Liver (tissue), 9 donors: ENCODE data around the gene WFDC12. TPM values are rescaled to one million over a fixed set of nuclear protein-coding genes. Genes with fewer than 3 reads are reported as not detected.

Experiments used
- DNase-seq: peaks from one replicate; pipeline ENCODE4 v3.0.0-alpha.2; 2017; ENCODE audit warnings: low spot score
- H3K27ac ChIP-seq, 2 donors: one replicate each; pipeline ENCODE4 v1.7.0; 2013; ENCODE audit warnings: inconsistent platforms in 2 of 2, low read length in 2 of 2, control low read depth in 1 of 2, low read depth in 1 of 2, mild to moderate bottlenecking in 1 of 2
- H3K27me3 ChIP-seq, 4 donors: one replicate each; pipeline versions ENCODE4 v1.6.1 to v1.7.0; 2013; ENCODE audit warnings: low read length in 3 of 4, inconsistent platforms in 1 of 4, mild to moderate bottlenecking in 1 of 4, moderate library complexity in 1 of 4; ENCODE audit not compliant: control insufficient read depth in 4 of 4, insufficient read depth in 4 of 4
- H3K36me3 ChIP-seq, 4 donors: one replicate each; pipeline versions ENCODE4 v1.6.1 to v1.7.0; 2013; ENCODE audit warnings: low read length in 3 of 4, mild to moderate bottlenecking in 3 of 4, low read depth in 1 of 4, moderate library complexity in 1 of 4; ENCODE audit not compliant: control insufficient read depth in 4 of 4, insufficient read depth in 3 of 4
- H3K4me1 ChIP-seq, 4 donors: one replicate each; pipeline versions ENCODE4 v1.6.1 to v1.7.0; 2013; ENCODE audit warnings: low read length in 3 of 4, mild to moderate bottlenecking in 3 of 4, moderate library complexity in 1 of 4; ENCODE audit not compliant: control insufficient read depth in 4 of 4, insufficient read depth in 4 of 4
- H3K4me3 ChIP-seq, 3 donors: one replicate each; pipeline versions ENCODE4 v1.6.1 to v1.7.0; 2013; ENCODE audit warnings: low read length in 3 of 3, control low read depth in 1 of 3, low read depth in 1 of 3, mild to moderate bottlenecking in 1 of 3
- H3K9ac ChIP-seq, 2 donors: one replicate each; pipeline ENCODE4 v1.7.0; 2013; ENCODE audit warnings: low read length in 2 of 2, mild to moderate bottlenecking in 2 of 2, moderate library complexity in 2 of 2, control low read depth in 1 of 2, low read depth in 1 of 2
- H3K9me3 ChIP-seq, 4 donors: one replicate each; pipeline versions ENCODE4 v1.6.1 to v1.7.0; 2013; ENCODE audit warnings: low read length in 3 of 4; ENCODE audit not compliant: control insufficient read depth in 4 of 4
- EGR1 ChIP-seq, 2 donors: IDR thresholded peaks; 2 replicates each; pipeline ENCODE4 v1.6.1; 2016 to 2018; ENCODE audit warnings: antibody characterized with exemption in 2 of 2, low read depth in 2 of 2
- FOXA1 ChIP-seq: IDR thresholded peaks from 2 replicates; pipeline ENCODE4 v1.6.1; 2016; ENCODE audit warnings: antibody characterized with exemption
- FOXA2 ChIP-seq: IDR thresholded peaks from 2 replicates; pipeline ENCODE4 v1.6.1; 2016; ENCODE audit warnings: antibody characterized with exemption
- GABPA ChIP-seq, 2 donors: IDR thresholded peaks in 1 of 2; conservative IDR thresholded peaks in 1 of 2; 2 replicates each; pipeline ENCODE4 v1.6.1; 2016; ENCODE audit warnings: antibody characterized with exemption in 2 of 2, mild to moderate bottlenecking in 1 of 2, moderate library complexity in 1 of 2
- HNF4G ChIP-seq: IDR thresholded peaks from 2 replicates; pipeline ENCODE4 v1.6.1; 2016; ENCODE audit warnings: antibody characterized with exemption
- JUND ChIP-seq, 2 donors: IDR thresholded peaks; 2 replicates each; pipeline ENCODE4 v1.6.1; 2016; ENCODE audit warnings: antibody characterized with exemption in 2 of 2
- NR2F2 ChIP-seq: IDR thresholded peaks from 2 replicates; pipeline ENCODE4 v1.6.1; 2016; ENCODE audit warnings: antibody characterized with exemption
- RAD21 ChIP-seq, 2 donors: IDR thresholded peaks; 2 replicates each; pipeline ENCODE4 v1.6.1; 2016; ENCODE audit warnings: antibody characterized with exemption in 2 of 2, mild to moderate bottlenecking in 2 of 2
- RXRA ChIP-seq, 2 donors: IDR thresholded peaks; 2 replicates each; pipeline ENCODE4 v1.6.1; 2017 to 2018; ENCODE audit warnings: antibody characterized with exemption in 2 of 2, mild to moderate bottlenecking in 1 of 2
- WGBS: extraction: QIAGEN DNeasy Blood & Tissue Kit; methylation state at CpG from one replicate; pipeline ENCODE4 v1.1.7; 2013; 5-methylcytosine and 5-hydroxymethylcytosine counted together
- polyA plus RNA-seq, 2 donors: library from polyadenylated mRNA; stranded (reverse) in 1 of 2; unstranded in 1 of 2; fragments of 200-250 nt in 1 of 2; fragments of >200 nt in 1 of 2; fragmentation: Nextera tagmentation in 1 of 2; extraction: Ambion mirVana in 1 of 2; gene quantifications; one replicate each; pipeline versions ENCODE4 v1.2.1 to v1.2.3, GENCODE V29; 2013 to 2015
- total RNA-seq, 2 donors: library from RNA; depleted of rRNA; stranded (reverse); fragments of >200 nt; gene quantifications; one replicate each; pipeline ENCODE4 v1.2.3, GENCODE V29; 2014
- TF ChIP-seq, protein P1 (sequence below): fragments of 150-350 bp; IDR thresholded peaks from 2 replicates; pipeline ENCODE4 v1.5.1; 2017; ENCODE audit warnings: improper control_type of control experiment, low read depth, low read length; ENCODE audit not compliant: missing input control
- TF ChIP-seq, protein P2 (sequence below): IDR thresholded peaks from 2 replicates; pipeline ENCODE4 v1.6.1; 2016; ENCODE audit warnings: antibody characterized with exemption, mild to moderate bottlenecking
- TF ChIP-seq, protein P3 (sequence below): IDR thresholded peaks from 2 replicates; pipeline ENCODE4 v1.6.1; 2016; ENCODE audit warnings: antibody characterized with exemption
- donor health status: healthy.
- donor health status: healthy.
- donor health status: healthy.
- donor health status: healthy.
- donor health status: healthy.

The WFDC12 gene
- total and polyA plus RNA-seq, 4 donors, result not detected

DNA sequence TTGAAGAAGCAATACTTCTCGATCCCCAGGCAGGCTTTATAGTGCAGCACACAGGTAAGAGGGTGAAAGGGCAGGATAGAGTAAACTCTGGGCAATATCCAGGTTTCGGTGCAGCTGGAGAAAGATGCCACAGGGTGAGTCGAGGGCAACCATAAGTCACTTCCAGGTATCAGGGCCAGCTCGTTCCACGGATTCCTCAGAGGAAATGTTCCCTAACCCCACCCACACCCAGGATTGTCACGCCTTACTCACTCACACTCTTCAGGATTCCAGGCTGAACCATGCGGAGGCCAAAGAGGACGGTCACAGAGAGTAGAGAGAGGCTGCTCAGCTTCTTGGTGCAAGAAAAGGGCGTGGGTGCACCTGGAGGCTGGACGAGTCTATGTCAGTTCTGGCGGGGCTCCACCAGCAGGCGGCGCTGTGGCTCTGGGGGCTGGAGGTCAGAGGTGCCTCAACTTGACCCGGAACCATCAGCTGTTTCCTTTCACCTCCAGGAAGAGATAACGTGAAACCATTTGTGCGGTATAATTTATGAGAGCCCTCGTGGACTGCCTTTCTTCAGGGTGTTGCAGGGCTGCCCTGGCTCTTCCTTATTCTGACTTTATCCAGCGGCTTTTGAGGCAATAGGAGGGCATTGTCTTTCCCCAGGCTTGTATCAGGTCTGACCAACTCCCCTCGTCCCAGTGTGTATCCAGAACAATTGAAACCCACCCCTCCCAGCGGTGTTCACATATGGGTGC is 14.5 kb upstream of the WFDC12 start:
- DNase-seq, result peak; percentile 69
- Histone ChIP-seq H3K9ac (no peak overlapping the region), H3K4me3 (no peak overlapping the region), H3K27me3 (no peaks in the 10 kb centered on the region), H3K9me3 (no peaks in the 10 kb centered on the region), H3K4me1 (peaks cover 0 to 6% (median 0%) of the 10 kb centered on the region in 4 donors), H3K27ac (no peak overlapping the region), H3K36me3 (no peaks in the 10 kb centered on the region)
- WGBS, result 35% methylated on average over 20 of the region's 20 CpGs
- TF ChIP-seq RAD21 (IDR thresholded peaks at IDR 0.05) (peak; percentile 63 to 74), HNF4G (no peak), EGR1 (IDR thresholded peaks at IDR 0.05; ENCODE audit: low read depth in 2 of 2) (no peak), GABPA (IDR thresholded peaks at IDR 0.05 in 1 of 2, conservative IDR thresholded peaks at IDR 0.05 in 1 of 2) (no peak), JUND (IDR thresholded peaks at IDR 0.05) (no peak), NR2F2 (peak; percentile 88)
- TF ChIP-seq, protein P1, sequence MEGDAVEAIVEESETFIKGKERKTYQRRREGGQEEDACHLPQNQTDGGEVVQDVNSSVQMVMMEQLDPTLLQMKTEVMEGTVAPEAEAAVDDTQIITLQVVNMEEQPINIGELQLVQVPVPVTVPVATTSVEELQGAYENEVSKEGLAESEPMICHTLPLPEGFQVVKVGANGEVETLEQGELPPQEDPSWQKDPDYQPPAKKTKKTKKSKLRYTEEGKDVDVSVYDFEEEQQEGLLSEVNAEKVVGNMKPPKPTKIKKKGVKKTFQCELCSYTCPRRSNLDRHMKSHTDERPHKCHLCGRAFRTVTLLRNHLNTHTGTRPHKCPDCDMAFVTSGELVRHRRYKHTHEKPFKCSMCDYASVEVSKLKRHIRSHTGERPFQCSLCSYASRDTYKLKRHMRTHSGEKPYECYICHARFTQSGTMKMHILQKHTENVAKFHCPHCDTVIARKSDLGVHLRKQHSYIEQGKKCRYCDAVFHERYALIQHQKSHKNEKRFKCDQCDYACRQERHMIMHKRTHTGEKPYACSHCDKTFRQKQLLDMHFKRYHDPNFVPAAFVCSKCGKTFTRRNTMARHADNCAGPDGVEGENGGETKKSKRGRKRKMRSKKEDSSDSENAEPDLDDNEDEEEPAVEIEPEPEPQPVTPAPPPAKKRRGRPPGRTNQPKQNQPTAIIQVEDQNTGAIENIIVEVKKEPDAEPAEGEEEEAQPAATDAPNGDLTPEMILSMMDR, result peak; percentile 56
- TF ChIP-seq, protein P2, sequence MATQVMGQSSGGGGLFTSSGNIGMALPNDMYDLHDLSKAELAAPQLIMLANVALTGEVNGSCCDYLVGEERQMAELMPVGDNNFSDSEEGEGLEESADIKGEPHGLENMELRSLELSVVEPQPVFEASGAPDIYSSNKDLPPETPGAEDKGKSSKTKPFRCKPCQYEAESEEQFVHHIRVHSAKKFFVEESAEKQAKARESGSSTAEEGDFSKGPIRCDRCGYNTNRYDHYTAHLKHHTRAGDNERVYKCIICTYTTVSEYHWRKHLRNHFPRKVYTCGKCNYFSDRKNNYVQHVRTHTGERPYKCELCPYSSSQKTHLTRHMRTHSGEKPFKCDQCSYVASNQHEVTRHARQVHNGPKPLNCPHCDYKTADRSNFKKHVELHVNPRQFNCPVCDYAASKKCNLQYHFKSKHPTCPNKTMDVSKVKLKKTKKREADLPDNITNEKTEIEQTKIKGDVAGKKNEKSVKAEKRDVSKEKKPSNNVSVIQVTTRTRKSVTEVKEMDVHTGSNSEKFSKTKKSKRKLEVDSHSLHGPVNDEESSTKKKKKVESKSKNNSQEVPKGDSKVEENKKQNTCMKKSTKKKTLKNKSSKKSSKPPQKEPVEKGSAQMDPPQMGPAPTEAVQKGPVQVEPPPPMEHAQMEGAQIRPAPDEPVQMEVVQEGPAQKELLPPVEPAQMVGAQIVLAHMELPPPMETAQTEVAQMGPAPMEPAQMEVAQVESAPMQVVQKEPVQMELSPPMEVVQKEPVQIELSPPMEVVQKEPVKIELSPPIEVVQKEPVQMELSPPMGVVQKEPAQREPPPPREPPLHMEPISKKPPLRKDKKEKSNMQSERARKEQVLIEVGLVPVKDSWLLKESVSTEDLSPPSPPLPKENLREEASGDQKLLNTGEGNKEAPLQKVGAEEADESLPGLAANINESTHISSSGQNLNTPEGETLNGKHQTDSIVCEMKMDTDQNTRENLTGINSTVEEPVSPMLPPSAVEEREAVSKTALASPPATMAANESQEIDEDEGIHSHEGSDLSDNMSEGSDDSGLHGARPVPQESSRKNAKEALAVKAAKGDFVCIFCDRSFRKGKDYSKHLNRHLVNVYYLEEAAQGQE, result no peak

DNA sequence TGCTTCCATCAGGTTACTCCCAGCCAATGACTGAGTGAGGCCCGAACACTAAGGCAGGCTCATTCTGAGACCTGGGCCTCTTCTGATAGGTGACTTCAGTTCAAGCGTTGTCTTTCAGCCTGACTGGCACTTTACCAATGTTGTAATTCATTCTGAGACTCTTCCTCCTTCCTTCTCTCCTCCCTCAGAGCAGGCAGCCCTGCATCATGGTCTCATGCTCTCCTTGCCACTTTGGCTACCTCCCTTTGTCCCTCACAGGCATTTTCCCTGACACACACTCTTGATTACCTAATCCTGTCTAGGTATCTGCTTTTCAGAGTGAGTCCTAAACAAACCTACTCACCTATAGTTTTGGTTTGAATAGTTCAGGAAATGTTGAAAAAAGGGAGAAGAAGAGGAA is 12.6 kb upstream of the WFDC12 start:
- no peaks in the 10 kb centered on the region for H3K27me3 ChIP-seq
- H3K9me3 ChIP-seq, result no peaks in the 10 kb centered on the region
- TF ChIP-seq, protein P3, sequence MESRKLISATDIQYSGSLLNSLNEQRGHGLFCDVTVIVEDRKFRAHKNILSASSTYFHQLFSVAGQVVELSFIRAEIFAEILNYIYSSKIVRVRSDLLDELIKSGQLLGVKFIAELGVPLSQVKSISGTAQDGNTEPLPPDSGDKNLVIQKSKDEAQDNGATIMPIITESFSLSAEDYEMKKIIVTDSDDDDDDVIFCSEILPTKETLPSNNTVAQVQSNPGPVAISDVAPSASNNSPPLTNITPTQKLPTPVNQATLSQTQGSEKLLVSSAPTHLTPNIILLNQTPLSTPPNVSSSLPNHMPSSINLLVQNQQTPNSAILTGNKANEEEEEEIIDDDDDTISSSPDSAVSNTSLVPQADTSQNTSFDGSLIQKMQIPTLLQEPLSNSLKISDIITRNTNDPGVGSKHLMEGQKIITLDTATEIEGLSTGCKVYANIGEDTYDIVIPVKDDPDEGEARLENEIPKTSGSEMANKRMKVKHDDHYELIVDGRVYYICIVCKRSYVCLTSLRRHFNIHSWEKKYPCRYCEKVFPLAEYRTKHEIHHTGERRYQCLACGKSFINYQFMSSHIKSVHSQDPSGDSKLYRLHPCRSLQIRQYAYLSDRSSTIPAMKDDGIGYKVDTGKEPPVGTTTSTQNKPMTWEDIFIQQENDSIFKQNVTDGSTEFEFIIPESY, result no peak
- TF ChIP-seq RXRA (IDR thresholded peaks at IDR 0.05), result no peak
- TF ChIP-seq, protein P1, result no peak
- no peak for TF ChIP-seq HNF4G
- TF ChIP-seq RAD21 (IDR thresholded peaks at IDR 0.05), result no peak
- no peak for TF ChIP-seq FOXA1
- TF ChIP-seq FOXA2, result no peak
- 48% methylated on average over 2 of the region's 2 CpGs for WGBS
- peaks cover 0 to 6% (median 0%) of the 10 kb centered on the region in 4 donors for H3K4me1 ChIP-seq
- no peak overlapping the region for H3K9ac ChIP-seq
- H3K36me3 ChIP-seq, result no peaks in the 10 kb centered on the region
- no peak overlapping the region for H3K4me3 ChIP-seq
- DNase-seq, result no peak
- no peak overlapping the region for H3K27ac ChIP-seq
